HL-60 (cell line): ENCODE data around the gene COPZ2.
"Not testable (repeated sequence)": the region's sequence is repeated elsewhere in the genome, so short reads cannot be mapped to it uniquely, and the experiment has no call there.

Source experiments
- DNase-seq, 2 experiments: peaks; one replicate each; pipeline ENCODE4 v3.0.0-alpha.2; 2010 to 2020; ENCODE audit warnings: low read depth in 1 of 2, low spot score in 1 of 2
- H3K27ac ChIP-seq: fragments of 250-450 bp; sonication (Bioruptor Pico); replicated peaks from 2 replicates; pipeline ENCODE4 v1.5.1; 2020; ENCODE audit warnings: mild to moderate bottlenecking, moderate library complexity
- H3K27me3 ChIP-seq: fragments of 250-450 bp; sonication (Bioruptor Pico); 2 replicates; pipeline ENCODE4 v1.5.1; 2021; ENCODE audit warnings: mild to moderate bottlenecking, moderate library complexity; ENCODE audit not compliant: insufficient read depth, poor library complexity, severe bottlenecking
- H3K4me3 ChIP-seq: replicated peaks from 2 replicates; pipeline ENCODE4 v1.5.1; 2011; ENCODE audit warnings: mild to moderate bottlenecking, control low read depth, low read length; ENCODE audit not compliant: insufficient read depth
- CTCF ChIP-seq: IDR thresholded peaks from one replicate; pipeline ENCODE4 v1.5.1; 2011; ENCODE audit warnings: low read length, control low read depth, inconsistent platforms; ENCODE audit not compliant: insufficient read depth
- GABPA ChIP-seq: IDR thresholded peaks from 2 replicates; pipeline ENCODE4 v1.6.1; 2012; ENCODE audit warnings: low read depth
- POLR2AphosphoS5 ChIP-seq: IDR thresholded peaks from 2 replicates; pipeline ENCODE4 v1.6.1; 2012; ENCODE audit warnings: low read depth
- REST ChIP-seq: IDR thresholded peaks from 2 replicates; pipeline ENCODE4 v1.6.1; 2012; ENCODE audit warnings: low read depth; ENCODE audit not compliant: insufficient replicate concordance
- SPI1 ChIP-seq: IDR thresholded peaks from 2 replicates; pipeline ENCODE4 v1.6.1; 2012; ENCODE audit warnings: low read depth, mild to moderate bottlenecking, borderline replicate concordance

The COPZ2 gene

GRCh38 chr17:47989700-47990099, 47.9 kb downstream of the COPZ2 start:
- Histone ChIP-seq H3K4me3 (no peak overlapping the region), H3K27me3 (no peaks in the 10 kb centered on the region), H3K27ac (no peak overlapping the region)
- DNase-seq, result no peak
- TF ChIP-seq SPI1, result no peak
- TF ChIP-seq POLR2AphosphoS5, result 0 out of 2 replicates have a peak, but pooled peaks have one; percentile 21

GRCh38 chr17:47989159-47989558, 48.4 kb downstream of the COPZ2 start:
- no peak overlapping the region for H3K4me3 ChIP-seq
- TF ChIP-seq CTCF (no peak), REST (no peak), GABPA (no peak), POLR2AphosphoS5 (no peak), SPI1 (no peak)
- DNase-seq, result no peak
- H3K27me3 ChIP-seq, result no peaks in the 10 kb centered on the region
- H3K27ac ChIP-seq, result no peak overlapping the region

- not testable (repeated sequence) for DNase-seq, H3K27ac ChIP-seq, H3K4me3 ChIP-seq, H3K27me3 ChIP-seq
Measured at GRCh38 chr17:47988445-47988844, 49.2 kb downstream of the COPZ2 start.

- TF ChIP-seq REST (no peak), GABPA (no peak)
- no peaks in the 10 kb centered on the region for H3K27me3 ChIP-seq
- no peak overlapping the region for H3K4me3 ChIP-seq
- DNase-seq, result no peak
- no peak overlapping the region for H3K27ac ChIP-seq
Measured at GRCh38 chr17:47987240-47987835, 50.3 kb downstream of the COPZ2 start.

- DNase-seq, result no peak
- TF ChIP-seq SPI1, result no peak
- no peak for TF ChIP-seq CTCF
- no peak for TF ChIP-seq GABPA
- no peak for TF ChIP-seq POLR2AphosphoS5
- TF ChIP-seq REST, result no peak
- no peak overlapping the region for H3K27ac ChIP-seq
- H3K4me3 ChIP-seq, result no peak overlapping the region
- H3K27me3 ChIP-seq, result no peaks in the 10 kb centered on the region
Measured at GRCh38 chr17:47986520-47986919, 51.1 kb downstream of the COPZ2 start.
